NCI-H774 (cell line): ENCODE results near the gene RBM11.

Experiments
- DNase-seq: peaks from one replicate; lab custom pipeline; 2025; lab: John Stamatoyannopoulos, UW

The RBM11 gene

DNA sequence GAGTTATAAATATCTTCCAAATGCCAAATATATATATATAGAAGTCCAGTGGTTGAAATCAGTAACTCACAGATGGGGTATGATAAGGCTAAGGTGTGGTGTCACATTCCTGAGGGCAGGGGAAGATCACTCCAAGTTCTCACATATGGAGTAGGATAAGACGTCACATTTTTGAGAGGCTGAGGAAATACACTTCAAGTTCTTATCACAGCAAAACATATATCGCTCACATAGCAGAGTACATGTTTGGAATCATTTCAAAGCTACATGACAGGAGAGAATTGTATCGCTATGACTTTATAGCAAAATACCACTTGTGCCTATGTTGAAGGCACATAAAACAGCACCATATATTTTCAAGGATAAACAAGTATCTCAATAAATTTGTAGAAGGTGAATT, 55.1 kb downstream of the RBM11 start:
- no peak for DNase-seq

DNA sequence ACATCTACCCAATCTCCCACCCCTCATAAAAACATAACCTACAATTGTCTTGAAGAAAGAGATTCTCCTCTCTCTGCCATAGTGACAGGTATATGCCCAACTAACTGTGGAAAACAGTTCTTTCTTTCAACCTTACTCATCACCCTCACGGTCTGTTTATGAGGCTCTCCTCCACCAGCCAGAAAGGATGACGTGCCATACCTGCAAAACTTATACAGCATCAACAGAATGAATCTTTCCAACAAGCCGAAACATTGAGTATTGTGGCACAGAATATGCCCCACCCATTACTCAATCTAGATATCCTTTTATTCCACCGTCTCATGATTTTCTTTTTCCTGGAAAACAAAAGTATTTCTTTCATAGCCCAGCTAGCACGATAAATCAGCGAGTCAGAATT, 55.7 kb downstream of the RBM11 start:
- no peak for DNase-seq

DNA sequence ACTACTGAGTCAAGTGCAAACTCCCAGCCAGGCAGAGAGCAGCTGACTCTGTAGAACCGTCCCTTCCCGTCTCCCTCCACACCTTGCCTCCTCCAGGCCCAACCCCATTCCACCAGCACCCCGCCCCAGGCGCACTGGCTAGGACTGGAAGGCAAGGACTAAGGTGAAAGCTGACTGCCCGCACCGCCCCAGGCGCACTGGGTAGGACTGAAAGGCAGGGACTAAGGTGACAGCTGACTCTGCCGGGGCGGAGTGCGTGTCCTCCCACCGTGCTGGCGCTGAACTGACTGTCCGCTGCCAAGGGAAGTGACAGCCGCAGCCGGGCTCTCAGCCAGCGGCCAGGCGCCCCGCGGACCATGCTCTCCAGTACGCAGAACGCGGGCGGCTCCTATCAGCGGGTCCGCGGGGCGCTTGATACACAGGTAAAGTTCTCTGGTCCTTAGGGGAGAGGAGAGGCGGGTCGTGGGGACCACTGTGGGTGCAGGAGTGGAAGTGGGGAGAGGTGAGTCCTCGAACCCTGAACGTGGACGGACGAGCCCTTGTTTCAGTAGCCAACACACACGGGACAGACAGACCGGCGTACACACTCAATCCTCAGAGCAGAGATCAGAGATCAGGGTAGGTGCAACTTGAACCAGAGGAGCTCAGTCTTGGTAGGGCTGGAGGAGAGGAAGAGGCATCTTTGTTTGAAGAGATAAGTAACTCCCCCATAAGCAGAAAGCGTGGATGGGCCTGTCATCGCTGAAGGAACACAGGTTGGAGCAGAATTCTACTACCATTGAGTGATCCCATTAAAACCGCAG, 58.0 kb downstream of the RBM11 start:
- DNase-seq, result no peak

DNA sequence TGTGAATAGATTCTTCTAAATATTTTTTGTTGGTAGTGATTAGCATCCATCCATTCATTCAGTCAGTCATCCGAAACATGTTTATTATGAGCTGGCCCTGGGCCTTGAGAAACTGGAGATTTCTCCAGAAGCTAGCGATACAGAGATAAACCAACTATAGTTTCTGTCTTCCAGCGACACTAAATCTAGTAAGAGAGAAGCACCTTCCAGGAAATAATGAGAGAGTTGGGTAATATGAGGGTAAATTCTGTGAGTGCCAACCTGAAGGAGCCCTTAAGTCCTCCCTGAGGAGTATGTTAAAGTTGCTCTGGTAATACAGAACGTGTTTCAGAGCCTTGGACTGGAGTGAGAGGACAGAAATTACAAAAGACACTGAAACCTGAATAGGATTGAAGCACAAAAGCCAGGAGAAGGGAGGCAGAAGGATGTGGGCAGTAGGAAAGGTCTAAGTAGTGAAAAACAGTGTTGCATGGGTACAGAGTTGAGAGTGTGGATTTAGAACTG, 59.8 kb downstream of the RBM11 start:
- DNase-seq, result no peak
